ENCODE results near the gene CD93.

CD93 gene

GRCh38 chr20:23071996-23072395 lies 14.1 kb downstream of the CD93 start:
- DNase-seq (ENCODE audit: low read depth), result no peak
- no peak for TF ChIP-seq CTCF (conservative IDR thresholded peaks at IDR 0.05; ENCODE audit: control insufficient read depth, insufficient read depth, low read depth, low read length)
- no peak overlapping the region for H3K4me3 ChIP-seq (ENCODE audit: control insufficient read depth, low read depth, low read length)

GRCh38 chr20:23071398-23071797 lies 14.7 kb downstream of the CD93 start:
- no peak for DNase-seq (ENCODE audit: low read depth)
- TF ChIP-seq CTCF (conservative IDR thresholded peaks at IDR 0.05; ENCODE audit: control insufficient read depth, insufficient read depth, low read depth, low read length), result no peak
- H3K4me3 ChIP-seq (ENCODE audit: control insufficient read depth, low read depth, low read length), result no peak overlapping the region

DNA sequence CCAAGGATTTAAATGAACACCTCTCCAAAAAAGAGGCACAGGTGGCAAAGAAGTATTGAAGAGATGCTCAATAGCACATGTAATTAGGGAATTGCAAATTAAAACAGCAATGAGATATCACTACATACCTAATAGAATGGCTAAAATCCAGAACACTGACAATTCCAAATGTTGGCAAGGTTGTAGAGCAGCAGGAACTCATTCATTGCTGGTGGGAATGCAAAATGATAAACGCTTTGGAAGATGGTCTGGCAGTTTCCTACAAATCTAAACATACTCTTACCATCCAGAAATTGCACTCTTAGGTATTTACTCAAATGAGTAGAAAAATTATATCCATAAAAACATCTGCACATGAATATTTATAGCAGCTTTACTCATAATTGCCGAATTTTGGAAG lies 17.0 kb downstream of the CD93 start:
- no peak for DNase-seq (ENCODE audit: low read depth)
- no peak overlapping the region for H3K4me3 ChIP-seq (ENCODE audit: control insufficient read depth, low read depth, low read length)
- no peak for TF ChIP-seq CTCF (conservative IDR thresholded peaks at IDR 0.05; ENCODE audit: control insufficient read depth, insufficient read depth, low read depth, low read length)

GRCh38 chr20:23068283-23068682 lies 17.8 kb downstream of the CD93 start:
- no peak for TF ChIP-seq CTCF (conservative IDR thresholded peaks at IDR 0.05; ENCODE audit: control insufficient read depth, insufficient read depth, low read depth, low read length)

DNA sequence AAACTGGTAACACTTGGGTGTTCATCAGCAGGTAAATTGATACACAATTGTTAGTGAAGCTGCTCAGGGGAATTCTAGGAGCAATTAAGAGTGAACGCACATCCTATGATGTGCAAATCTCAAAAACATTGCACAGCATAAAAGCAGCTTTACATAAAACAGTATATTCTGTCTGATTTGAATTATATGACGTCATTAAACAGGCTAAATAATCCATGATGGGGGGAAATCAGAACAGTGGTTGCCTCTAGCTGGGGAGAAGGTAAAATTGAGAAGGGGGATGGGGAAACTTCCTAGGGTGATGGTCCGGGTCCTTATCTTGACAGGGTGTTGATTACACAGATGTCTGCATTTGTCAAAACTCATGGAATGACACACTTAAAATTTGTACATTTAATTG lies 19.4 kb downstream of the CD93 start:
- no peak for TF ChIP-seq CTCF (conservative IDR thresholded peaks at IDR 0.05; ENCODE audit: control insufficient read depth, insufficient read depth, low read depth, low read length)
- H3K4me3 ChIP-seq (ENCODE audit: control insufficient read depth, low read depth, low read length), result no peak overlapping the region
- DNase-seq (ENCODE audit: low read depth), result no peak

More at GRCh38 chr20:23068283-23068682, 17.8 kb downstream of the CD93 start:
- H3K4me3 ChIP-seq (ENCODE audit: control insufficient read depth, low read depth, low read length), result no peak overlapping the region
- no peak for DNase-seq (ENCODE audit: low read depth)

GRCh38 chr20:23065266-23066201 lies 20.6 kb downstream of the CD93 start:
- no peak overlapping the region for H3K4me3 ChIP-seq (ENCODE audit: control insufficient read depth, low read depth, low read length)
- no peak for DNase-seq (ENCODE audit: low read depth)
- TF ChIP-seq CTCF (conservative IDR thresholded peaks at IDR 0.05; ENCODE audit: control insufficient read depth, insufficient read depth, low read depth, low read length), result no peak

Data from fibroblast of mammary gland (primary cell).